Ectodermal cell (in vitro differentiated cells): Measurements from ENCODE around the gene ZFYVE21.

Source experiments
- H3K27ac ChIP-seq: 2 replicates; pipeline ENCODE4 v1.7.0; 2013; ENCODE audit warnings: mild to moderate bottlenecking, low read depth, low read length; ENCODE audit not compliant: insufficient read depth, poor library complexity, severe bottlenecking
- H3K27me3 ChIP-seq: 2 replicates; pipeline ENCODE4 v1.7.0; 2013; ENCODE audit warnings: mild to moderate bottlenecking, low read length; ENCODE audit not compliant: insufficient read depth, control insufficient read depth, poor library complexity, severe bottlenecking
- H3K36me3 ChIP-seq: one replicate; pipeline ENCODE4 v1.7.0; 2013; ENCODE audit warnings: low read length; ENCODE audit not compliant: control insufficient read depth, insufficient read depth
- H3K4me1 ChIP-seq: one replicate; pipeline ENCODE4 v1.7.0; 2013; ENCODE audit warnings: low read length; ENCODE audit not compliant: control insufficient read depth, insufficient read depth
- H3K4me3 ChIP-seq: 2 replicates; pipeline ENCODE4 v1.7.0; 2013; ENCODE audit warnings: low read depth, low read length, control low read depth; ENCODE audit not compliant: insufficient read depth
- H3K9me3 ChIP-seq: 2 replicates; pipeline ENCODE4 v1.7.0; 2013; ENCODE audit warnings: mild to moderate bottlenecking, low read length, moderate library complexity; ENCODE audit not compliant: control insufficient read depth
- WGBS, 2 experiments: methylation state at CpG; one replicate each; pipeline ENCODE4 v1.1.7; 2013; ENCODE audit warnings: missing lambda C conversion rate in 2 of 2; 5-methylcytosine and 5-hydroxymethylcytosine counted together

The ZFYVE21 gene

GRCh38 chr14:103782376-103782775 lies 66.8 kb downstream of the ZFYVE21 start:
- Histone ChIP-seq H3K27me3 (no peaks in the 10 kb centered on the region), H3K9me3 (no peaks in the 10 kb centered on the region), H3K4me1 (no peaks in the 10 kb centered on the region), H3K27ac (no peak overlapping the region), H3K36me3 (no peaks in the 10 kb centered on the region), H3K4me3 (no peak overlapping the region)
- WGBS, 2 experiments = 95 to 96% methylated on average over 2 of the region's 2 CpGs
